DND-41 (cell line): Measurements from ENCODE around the gene TFDP3.

Source experiments
- ATAC-seq: fragments of 200-7000 bp; cut with Tn5 transposase; 3 replicates; pipeline ENCODE4 v1.9.1; 2021; ENCODE audit warnings: low read depth; ENCODE audit not compliant: insufficient read depth
- DNase-seq: peaks from one replicate; pipeline ENCODE4 v3.0.0-alpha.2; 2020
- H2AFZ ChIP-seq: 2 replicates; pipeline ENCODE4 v1.6.0; 2012; ENCODE audit warnings: low read depth, low read length
- H3K27ac ChIP-seq: 2 replicates; pipeline ENCODE4 v1.5.1; 2012; ENCODE audit warnings: low read length, inconsistent platforms
- H3K27me3 ChIP-seq: fragments of 200-600 bp; sonication (generic); 2 replicates; pipeline ENCODE4 v1.6.0; 2012; ENCODE audit warnings: low read length, mild to moderate bottlenecking, inconsistent platforms; ENCODE audit not compliant: insufficient read depth, poor library complexity
- H3K36me3 ChIP-seq: 2 replicates; pipeline ENCODE4 v1.5.1; 2012; ENCODE audit warnings: low read length, inconsistent platforms; ENCODE audit not compliant: insufficient read depth
- H3K4me1 ChIP-seq: 2 replicates; pipeline ENCODE4 v1.5.1; 2012; ENCODE audit warnings: mild to moderate bottlenecking, low read length; ENCODE audit not compliant: insufficient read depth
- H3K4me2 ChIP-seq: 2 replicates; pipeline ENCODE4 v1.6.0; 2012; ENCODE audit warnings: mild to moderate bottlenecking, moderate library complexity, low read length, inconsistent platforms; ENCODE audit not compliant: insufficient read depth
- H3K4me3 ChIP-seq, 2 experiments: fragments of 200-600 bp in 1 of 2; shearing (Covaris generic) in 1 of 2; 2 replicates each; pipeline ENCODE4 v1.5.1; 2012 to 2016; ENCODE audit warnings: inconsistent platforms in 2 of 2, low read length in 2 of 2, mild to moderate bottlenecking in 2 of 2, low read depth in 1 of 2, moderate library complexity in 1 of 2
- H3K79me2 ChIP-seq: 2 replicates; pipeline ENCODE4 v1.6.0; 2012; ENCODE audit warnings: low read length, inconsistent platforms; ENCODE audit not compliant: insufficient read depth
- H3K9ac ChIP-seq: 2 replicates; pipeline ENCODE4 v1.6.0; 2012; ENCODE audit warnings: low read depth, mild to moderate bottlenecking, inconsistent platforms, low read length, moderate library complexity
- H3K9me3 ChIP-seq: 2 replicates; pipeline ENCODE4 v1.5.1; 2012; ENCODE audit warnings: low read length, moderate library complexity, mild to moderate bottlenecking, inconsistent platforms; ENCODE audit not compliant: insufficient read depth, severe bottlenecking
- H4K20me1 ChIP-seq: 2 replicates; pipeline ENCODE4 v1.6.0; 2012; ENCODE audit warnings: low read length; ENCODE audit not compliant: insufficient read depth
- CTCF ChIP-seq: IDR thresholded peaks from 2 replicates; pipeline ENCODE4 v1.5.1; 2012; ENCODE audit warnings: borderline replicate concordance, low read length, moderate library complexity, mild to moderate bottlenecking; ENCODE audit not compliant: poor library complexity, severe bottlenecking; ENCODE audit errors: extremely low read depth
- EZH2 ChIP-seq: IDR thresholded peaks from 3 replicates; pipeline ENCODE4 v1.6.1; 2012; ENCODE audit warnings: borderline replicate concordance, low read depth, mild to moderate bottlenecking, moderate library complexity, low read length, inconsistent platforms; ENCODE audit not compliant: severe bottlenecking

Gene TFDP3

GRCh38 chrX:133254666-133255065 lies 36.5 kb upstream of the TFDP3 start:
- Histone ChIP-seq H3K36me3 (no peaks in the 10 kb centered on the region), H3K4me1 (no peaks in the 10 kb centered on the region), H3K4me3 (no peak overlapping the region), H3K27ac (no peak overlapping the region), H2AFZ (no peak overlapping the region), H3K79me2 (no peaks in the 10 kb centered on the region), H3K4me2 (no peak overlapping the region), H3K27me3 (no peaks in the 10 kb centered on the region), H4K20me1 (no peaks in the 10 kb centered on the region), H3K9me3 (no peaks in the 10 kb centered on the region), H3K9ac (no peak overlapping the region)
- no peak for DNase-seq
- TF ChIP-seq EZH2 (no peak), CTCF (no peak)
- peak; percentile 57; the same call in 1 of the 3 replicates for ATAC-seq

GRCh38 chrX:133251204-133251603 lies 33.0 kb upstream of the TFDP3 start:
- no peaks in the 10 kb centered on the region for H3K4me1 ChIP-seq
- TF ChIP-seq EZH2 (no peak), CTCF (no peak)
- DNase-seq (no peak), ATAC-seq (no peak)
- no peak overlapping the region for H3K27ac ChIP-seq
- no peak overlapping the region for H3K4me3 ChIP-seq
- no peak overlapping the region for H2AFZ ChIP-seq
- H3K4me2 ChIP-seq, result no peak overlapping the region
- H3K79me2 ChIP-seq, result no peaks in the 10 kb centered on the region
- H4K20me1 ChIP-seq, result no peaks in the 10 kb centered on the region
- no peaks in the 10 kb centered on the region for H3K36me3 ChIP-seq
- H3K9ac ChIP-seq, result no peak overlapping the region
- no peaks in the 10 kb centered on the region for H3K9me3 ChIP-seq
- H3K27me3 ChIP-seq, result no peaks in the 10 kb centered on the region

GRCh38 chrX:133250184-133251100 lies 32.3 kb upstream of the TFDP3 start:
- Histone ChIP-seq H2AFZ (no peak overlapping the region), H3K27me3 (no peaks in the 10 kb centered on the region), H3K4me3 (no peak overlapping the region), H3K79me2 (no peaks in the 10 kb centered on the region), H3K4me2 (no peak overlapping the region), H3K27ac (no peak overlapping the region), H4K20me1 (no peaks in the 10 kb centered on the region), H3K36me3 (no peaks in the 10 kb centered on the region), H3K9me3 (no peaks in the 10 kb centered on the region), H3K4me1 (no peaks in the 10 kb centered on the region), H3K9ac (no peak overlapping the region)
- ATAC-seq, result no peak
- no peak for TF ChIP-seq EZH2
- no peak for TF ChIP-seq CTCF
- no peak for DNase-seq
